Mesenchymal stem cell (in vitro differentiated cells and primary cell): Measurements from ENCODE around the gene CHPF2.

Source experiments
- DNase-seq: peaks from one replicate; pipeline ENCODE4 v3.0.0-alpha.2; 2013
- H2AFZ ChIP-seq: one replicate; pipeline ENCODE4 v1.6.1; 2013; ENCODE audit warnings: low read depth, mild to moderate bottlenecking, control low read depth, inconsistent platforms, low read length, moderate library complexity
- H2AK5ac ChIP-seq: 2 replicates; pipeline ENCODE4 v1.6.1; 2013; ENCODE audit warnings: low read length, moderate library complexity, mild to moderate bottlenecking, inconsistent platforms; ENCODE audit not compliant: severe bottlenecking
- H2BK120ac ChIP-seq: one replicate; pipeline ENCODE4 v1.6.1; 2013; ENCODE audit warnings: low read depth, mild to moderate bottlenecking, inconsistent platforms, low read length, moderate library complexity
- H2BK12ac ChIP-seq, 2 experiments: one replicate each; pipeline ENCODE4 v1.6.1; 2013; ENCODE audit warnings: inconsistent platforms in 2 of 2, low read length in 2 of 2, mild to moderate bottlenecking in 2 of 2, moderate library complexity in 2 of 2, control low read depth in 1 of 2
- H2BK15ac ChIP-seq: one replicate; pipeline ENCODE4 v1.6.1; 2013; ENCODE audit warnings: mild to moderate bottlenecking, low read depth, inconsistent platforms; ENCODE audit not compliant: poor library complexity, severe bottlenecking
- H2BK5ac ChIP-seq: 2 replicates; pipeline ENCODE4 v1.6.1; 2013; ENCODE audit warnings: low read depth, mild to moderate bottlenecking, low read length, control low read depth, inconsistent platforms; ENCODE audit not compliant: poor library complexity, severe bottlenecking
- H3K14ac ChIP-seq, 2 experiments: one replicate each; pipeline ENCODE4 v1.6.1; 2013; ENCODE audit warnings: inconsistent platforms in 2 of 2, low read length in 2 of 2, control low read depth in 1 of 2, mild to moderate bottlenecking in 1 of 2, moderate library complexity in 1 of 2
- H3K18ac ChIP-seq, 2 experiments: one replicate each; pipeline ENCODE4 v1.6.1; 2013; ENCODE audit warnings: inconsistent platforms in 2 of 2, low read length in 2 of 2, control low read depth in 1 of 2, low read depth in 1 of 2, mild to moderate bottlenecking in 1 of 2
- H3K23ac ChIP-seq, 2 experiments: one replicate each; pipeline ENCODE4 v1.6.1; 2013; ENCODE audit warnings: inconsistent platforms in 2 of 2, low read length in 2 of 2, mild to moderate bottlenecking in 2 of 2, moderate library complexity in 2 of 2, control low read depth in 1 of 2
- H3K27ac ChIP-seq: 2 replicates; pipeline ENCODE4 v1.5.1; 2013; ENCODE audit warnings: mild to moderate bottlenecking, moderate library complexity, low read length, control low read depth, inconsistent platforms; ENCODE audit not compliant: poor library complexity, severe bottlenecking
- H3K27me3 ChIP-seq, 2 experiments: 2 replicates each; pipeline versions ENCODE4 v1.6.1 to v1.7.0; 2013; ENCODE audit warnings: low read length in 2 of 2, mild to moderate bottlenecking in 2 of 2, moderate library complexity in 2 of 2, control low read depth in 1 of 2, inconsistent platforms in 1 of 2; ENCODE audit not compliant: control insufficient read depth in 1 of 2, insufficient read depth in 1 of 2
- H3K36me3 ChIP-seq, 2 experiments: 2 replicates each; pipeline versions ENCODE4 v1.6.1 to v1.7.0; 2013; ENCODE audit warnings: low read length in 2 of 2, control low read depth in 1 of 2, inconsistent platforms in 1 of 2, low read depth in 1 of 2, mild to moderate bottlenecking in 1 of 2; ENCODE audit not compliant: insufficient read depth in 2 of 2, control insufficient read depth in 1 of 2
- H3K4ac ChIP-seq, 2 experiments: one replicate each; pipeline ENCODE4 v1.6.1; 2013; ENCODE audit warnings: inconsistent platforms in 2 of 2, low read length in 2 of 2, mild to moderate bottlenecking in 2 of 2, moderate library complexity in 2 of 2, control low read depth in 1 of 2, low read depth in 1 of 2
- H3K4me1 ChIP-seq: 2 replicates; pipeline ENCODE4 v1.6.1; 2013; ENCODE audit warnings: low read depth, low read length, control low read depth; ENCODE audit not compliant: control insufficient read depth, insufficient read depth
- H3K4me2 ChIP-seq: 2 replicates; pipeline ENCODE4 v1.6.1; 2013; ENCODE audit warnings: low read length, mild to moderate bottlenecking, inconsistent platforms; ENCODE audit not compliant: poor library complexity, severe bottlenecking
- H3K4me3 ChIP-seq, 2 experiments: 2 replicates each; pipeline versions ENCODE4 v1.5.1 to v1.7.0; 2013; ENCODE audit warnings: low read length in 2 of 2, mild to moderate bottlenecking in 2 of 2, control low read depth in 1 of 2, low read depth in 1 of 2; ENCODE audit not compliant: insufficient read depth in 1 of 2
- H3K79me1 ChIP-seq: replicated peaks from 2 replicates; pipeline ENCODE4 v1.6.1; 2013; ENCODE audit warnings: mild to moderate bottlenecking, control low read depth, low read length, inconsistent platforms; ENCODE audit not compliant: poor library complexity, severe bottlenecking
- H3K9ac ChIP-seq: 2 replicates; pipeline ENCODE4 v1.7.0; 2013; ENCODE audit warnings: mild to moderate bottlenecking, low read length, moderate library complexity
- H3K9me3 ChIP-seq: 2 replicates; pipeline ENCODE4 v1.7.0; 2013; ENCODE audit warnings: mild to moderate bottlenecking, low read length; ENCODE audit not compliant: control insufficient read depth
- H4K8ac ChIP-seq: one replicate; pipeline ENCODE4 v1.6.1; 2013; ENCODE audit warnings: inconsistent platforms, mild to moderate bottlenecking, low read length, moderate library complexity
- H4K91ac ChIP-seq: one replicate; pipeline ENCODE4 v1.6.1; 2013; ENCODE audit warnings: mild to moderate bottlenecking, low read length, inconsistent platforms
- WGBS: methylation state at CpG from one replicate; pipeline ENCODE4 v1.1.7; 2013; ENCODE audit warnings: mixed read lengths; 5-methylcytosine and 5-hydroxymethylcytosine counted together

Gene CHPF2

DNA sequence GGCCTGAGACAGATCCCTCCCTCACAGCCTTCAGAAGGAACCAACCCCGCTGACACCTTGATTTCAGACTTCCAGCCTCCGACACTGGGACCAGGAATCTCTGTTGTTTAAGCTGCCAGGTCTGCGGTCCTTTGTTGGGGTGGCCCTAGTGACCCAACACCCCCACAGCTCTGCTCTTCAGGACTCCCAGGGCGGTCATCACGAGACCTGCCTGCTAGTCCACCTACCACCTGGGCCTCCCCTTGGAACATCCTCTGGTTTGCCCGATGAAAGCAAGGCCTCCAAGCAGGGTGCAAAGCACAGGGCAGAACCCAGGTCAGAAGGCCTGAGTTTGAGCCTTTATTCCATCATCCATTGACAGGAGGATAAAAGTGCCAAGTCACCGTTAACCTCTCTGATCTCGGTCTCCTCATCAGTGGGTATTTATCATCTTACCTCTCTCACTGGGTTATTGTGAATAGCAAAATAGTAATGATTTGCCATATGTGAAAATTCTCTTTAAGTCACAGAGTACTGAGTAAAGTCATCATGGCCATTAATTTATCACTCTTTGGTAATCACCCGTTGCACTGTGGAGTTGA is 33.2 kb downstream of the CHPF2 start:
- no peaks in the 10 kb centered on the region for H3K9me3 ChIP-seq
- H2AK5ac ChIP-seq = no peak overlapping the region
- H3K18ac ChIP-seq = no peak overlapping the region
- no peak overlapping the region for H4K8ac ChIP-seq
- H3K27ac ChIP-seq = no peak overlapping the region
- no peak overlapping the region for H3K23ac ChIP-seq
- H3K79me1 ChIP-seq = no peaks in the 10 kb centered on the region
- H2AFZ ChIP-seq = no peak overlapping the region
- 84% methylated on average over 7 of the region's 9 CpGs for WGBS
- H3K4me2 ChIP-seq = no peak overlapping the region
- no peak for DNase-seq
- H2BK5ac ChIP-seq = no peak overlapping the region
- peaks cover 69 to 74% of the 10 kb centered on the region in 2 experiments for H3K27me3 ChIP-seq
- no peak overlapping the region for H3K4me3 ChIP-seq
- no peak overlapping the region for H3K4ac ChIP-seq
- H2BK12ac ChIP-seq = no peak overlapping the region
- H2BK120ac ChIP-seq = no peak overlapping the region
- H3K14ac ChIP-seq = no peak overlapping the region
- H2BK15ac ChIP-seq = no peak overlapping the region
- H3K9ac ChIP-seq = no peak overlapping the region
- no peak overlapping the region for H4K91ac ChIP-seq
- H3K36me3 ChIP-seq = no peaks in the 10 kb centered on the region
- peaks cover 2% of the 10 kb centered on the region for H3K4me1 ChIP-seq

DNA sequence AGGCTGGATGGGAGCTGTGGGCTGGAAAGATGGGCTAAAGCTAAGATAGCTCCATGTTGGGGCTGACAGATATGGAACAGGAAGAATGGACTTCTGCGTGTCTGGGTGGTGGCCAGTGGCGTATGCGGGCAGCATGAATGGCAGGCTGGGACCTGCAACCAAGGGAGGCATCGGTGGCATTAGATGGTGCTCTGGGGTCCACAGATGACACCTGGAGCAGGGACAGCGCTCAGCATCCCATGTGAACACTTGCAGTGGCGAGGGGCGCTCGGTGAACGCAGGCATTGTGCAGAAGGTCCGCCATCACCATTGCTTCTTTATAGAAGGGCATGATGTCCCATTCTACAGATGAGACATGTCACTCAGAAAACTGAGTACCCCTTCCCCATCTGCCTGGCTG is 37.2 kb downstream of the CHPF2 start:
- peaks cover 2% of the 10 kb centered on the region for H3K4me1 ChIP-seq
- H2BK15ac ChIP-seq = no peak overlapping the region
- H3K9ac ChIP-seq = no peak overlapping the region
- DNase-seq = no peak
- H3K4me3 ChIP-seq = no peak overlapping the region
- peak overlapping the region; percentile 43 for H4K91ac ChIP-seq
- no peak overlapping the region for H2BK12ac ChIP-seq
- no peak overlapping the region for H3K4ac ChIP-seq
- no peak overlapping the region for H2BK120ac ChIP-seq
- H3K4me2 ChIP-seq = no peak overlapping the region
- no peak overlapping the region for H3K27ac ChIP-seq
- whole genome bisulfite sequencing = 91% methylated on average over 10 of the region's 10 CpGs
- no peak overlapping the region for H3K18ac ChIP-seq
- peaks cover 0 to 4% of the 10 kb centered on the region in 2 experiments for H3K36me3 ChIP-seq
- H3K79me1 ChIP-seq = no peaks in the 10 kb centered on the region
- H3K23ac ChIP-seq = no peak overlapping the region
- H2AFZ ChIP-seq = no peak overlapping the region
- H2BK5ac ChIP-seq = no peak overlapping the region
- H2AK5ac ChIP-seq = no peak overlapping the region
- no peaks in the 10 kb centered on the region for H3K9me3 ChIP-seq
- no peak overlapping the region for H4K8ac ChIP-seq
- peaks cover 40 to 51% of the 10 kb centered on the region in 2 experiments for H3K27me3 ChIP-seq
- no peak overlapping the region for H3K14ac ChIP-seq

DNA sequence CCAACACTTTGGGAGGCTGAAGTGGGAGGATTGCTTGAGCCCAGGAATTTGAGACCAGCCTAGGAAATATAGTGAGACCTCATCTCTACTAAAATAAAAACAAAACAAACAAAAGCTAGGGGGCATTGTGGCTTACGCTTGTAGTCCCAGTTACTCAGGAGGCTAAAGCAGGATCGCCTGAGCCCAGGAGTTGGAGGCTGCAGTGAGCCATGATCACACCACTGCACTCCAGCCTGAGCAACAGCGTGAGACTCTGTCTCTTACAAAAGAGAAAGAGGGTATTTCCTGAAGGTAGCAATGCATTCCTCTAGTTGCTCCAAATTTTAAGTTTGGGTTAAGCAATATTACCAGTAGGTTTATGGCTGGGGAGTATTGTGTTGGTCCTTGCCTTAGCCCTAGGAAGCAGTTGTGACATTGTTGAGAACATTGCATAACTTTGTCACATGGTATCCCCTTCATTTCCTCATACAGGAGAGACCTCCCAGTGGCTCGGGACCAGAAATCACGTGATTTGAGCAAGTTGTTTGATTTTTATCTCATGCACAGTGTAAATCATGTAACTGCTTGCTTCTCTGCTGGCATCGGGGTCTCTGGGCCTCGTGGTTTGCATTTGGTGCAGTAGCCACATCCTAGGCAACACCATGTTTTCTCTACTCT is 39.5 kb downstream of the CHPF2 start:
- no peak overlapping the region for H3K4me2 ChIP-seq
- peak overlapping the region; percentile 17 for H2BK15ac ChIP-seq
- H3K4me1 ChIP-seq = peaks cover 10% of the 10 kb centered on the region
- DNase-seq = peak; percentile 85
- WGBS = 46% methylated on average over 7 of the region's 7 CpGs
- no peak overlapping the region for H2BK5ac ChIP-seq
- no peak overlapping the region for H3K4me3 ChIP-seq
- no peak overlapping the region for H3K27ac ChIP-seq
- H3K79me1 ChIP-seq = no peaks in the 10 kb centered on the region
- peak overlapping the region; percentile 76 for H4K91ac ChIP-seq
- H2BK12ac ChIP-seq = peak overlapping the region in 1 of 2 experiments; percentile 96
- H2AK5ac ChIP-seq = no peak overlapping the region
- H3K18ac ChIP-seq = peak overlapping the region in 1 of 2 experiments; percentile 59
- H4K8ac ChIP-seq = peak overlapping the region; percentile 86
- peak overlapping the region; percentile 19 for H2BK120ac ChIP-seq
- H3K27me3 ChIP-seq = peaks cover 50 to 62% of the 10 kb centered on the region in 2 experiments
- no peak overlapping the region for H3K9ac ChIP-seq
- peak overlapping the region in 1 of 2 experiments; percentile 57 for H3K4ac ChIP-seq
- no peak overlapping the region for H3K23ac ChIP-seq
- no peak overlapping the region for H2AFZ ChIP-seq
- H3K36me3 ChIP-seq = peaks cover 0 to 4% of the 10 kb centered on the region in 2 experiments
- H3K14ac ChIP-seq = no peak overlapping the region
- no peaks in the 10 kb centered on the region for H3K9me3 ChIP-seq

DNA sequence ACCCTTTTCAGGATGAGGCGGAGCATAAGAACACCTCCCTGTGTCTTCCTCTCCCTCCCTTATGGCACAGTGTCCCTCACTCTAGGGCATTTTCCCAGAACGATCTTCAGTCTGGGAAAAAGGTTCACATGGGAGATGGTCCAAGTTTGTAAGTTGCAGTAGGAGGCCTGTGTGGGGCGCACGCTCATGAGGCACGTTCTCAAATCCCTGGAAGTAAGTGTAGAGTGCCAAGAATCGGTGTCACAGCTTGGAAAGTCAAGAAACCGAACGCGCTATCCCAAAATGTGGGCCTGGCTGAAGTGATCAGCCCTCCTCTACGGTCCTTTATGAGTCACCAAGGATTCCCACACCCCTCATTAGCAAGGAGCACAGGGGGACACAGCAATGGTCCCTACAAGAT is 40.1 kb downstream of the CHPF2 start:
- Histone ChIP-seq H3K14ac (peak overlapping the region in 1 of 2 experiments; percentile 44), H2AFZ (no peak overlapping the region), H3K4ac (peak overlapping the region; percentile 57 to 71), H2BK12ac (peak overlapping the region; percentile 79 to 96), H3K18ac (peak overlapping the region; percentile 57 to 59), H4K91ac (peak overlapping the region; percentile 76), H3K4me2 (no peak overlapping the region), H2BK15ac (peak overlapping the region; percentile 26), H2BK120ac (no peak overlapping the region), H3K4me3 (no peak overlapping the region), H3K9me3 (no peaks in the 10 kb centered on the region), H3K23ac (peak overlapping the region in 1 of 2 experiments; percentile 34), H4K8ac (peak overlapping the region; percentile 86), H3K4me1 (peaks cover 14% of the 10 kb centered on the region), H2AK5ac (no peak overlapping the region), H3K27ac (no peak overlapping the region), H2BK5ac (no peak overlapping the region), H3K27me3 (peaks cover 49 to 60% of the 10 kb centered on the region in 2 experiments), H3K9ac (no peak overlapping the region), H3K79me1 (no peaks in the 10 kb centered on the region), H3K36me3 (peaks cover 0 to 4% of the 10 kb centered on the region in 2 experiments)
- 88% methylated on average over 10 of the region's 10 CpGs for whole genome bisulfite sequencing
- no peak for DNase-seq
